22Rv1 (cell line): ENCODE data around the gene SYNGR1.

ENCODE experiments used
- CTCF ChIP-seq: fragments of 450-650 bp; IDR thresholded peaks from 2 replicates; pipeline ENCODE4 v1.5.1; 2017; ENCODE audit warnings: mild to moderate bottlenecking
- ZFX ChIP-seq: fragments of 450-650 bp; IDR thresholded peaks from 2 replicates; pipeline ENCODE4 v1.6.1; 2017; ENCODE audit warnings: antibody characterized with exemption, borderline replicate concordance

GRCh38 chr22:39392341-39392948 lies 42.7 kb downstream of the SYNGR1 start:
- TF ChIP-seq CTCF: no peak
- no peak for TF ChIP-seq ZFX
